Breast epithelium (tissue), 4 donors: Measurements from ENCODE around the gene KIAA1549. TPM values are rescaled to one million over a fixed set of nuclear protein-coding genes. Genes with fewer than 3 reads are reported as not detected.

Experiments
- DNase-seq, 2 donors: peaks; one replicate each; pipeline ENCODE4 v3.0.0-alpha.2; 2019; ENCODE audit warnings: low spot score in 2 of 2
- H3K27ac ChIP-seq, 2 donors: fragments of 200-600 bp; sonication (generic) in 1 of 2; one replicate each; pipeline ENCODE4 v1.5.1; 2016 to 2019; ENCODE audit warnings: mild to moderate bottlenecking in 1 of 2
- H3K27me3 ChIP-seq, 2 donors: fragments of 200-600 bp; sonication (generic) in 1 of 2; one replicate each; pipeline versions ENCODE4 v1.5.1 to v1.6.0; 2017 to 2019; ENCODE audit warnings: control low read depth in 1 of 2, mild to moderate bottlenecking in 1 of 2
- H3K36me3 ChIP-seq: fragments of 200-600 bp; one replicate; pipeline ENCODE4 v1.5.1; 2019
- H3K4me1 ChIP-seq, 2 donors: fragments of 200-600 bp; sonication (generic); one replicate each; pipeline ENCODE4 v1.5.1; 2016 to 2019; ENCODE audit warnings: control low read depth in 1 of 2
- H3K4me3 ChIP-seq, 3 donors: fragments of 200-600 bp; sonication (generic); 1 replicate in 2 of 3; 2 replicates in 1 of 3; pipeline ENCODE4 v1.5.1; 2016 to 2019; ENCODE audit warnings: mild to moderate bottlenecking in 3 of 3, moderate library complexity in 2 of 3
- H3K9me3 ChIP-seq, 2 donors: fragments of 200-600 bp; sonication (generic) in 1 of 2; one replicate each; pipeline ENCODE4 v1.5.1; 2016 to 2019; ENCODE audit warnings: control low read depth in 1 of 2
- CTCF ChIP-seq, 3 donors: fragments of 450-650 bp; IDR thresholded peaks; one replicate each; pipeline ENCODE4 v1.5.1; 2016 to 2017; ENCODE audit warnings: antibody characterized with exemption in 3 of 3, mild to moderate bottlenecking in 3 of 3, moderate library complexity in 3 of 3
- POLR2A ChIP-seq: fragments of 450-650 bp; IDR thresholded peaks from one replicate; pipeline ENCODE4 v1.6.1; 2016; ENCODE audit warnings: antibody characterized with exemption, mild to moderate bottlenecking, moderate library complexity
- POLR2AphosphoS5 ChIP-seq, 3 donors: sonication (generic); formaldehyde crosslinking; IDR thresholded peaks; one replicate each; pipeline ENCODE4 v1.6.1; 2017; ENCODE audit warnings: antibody characterized with exemption in 3 of 3
- intact Hi-C: fragments of 100-400 bp; cut with DNase I; formaldehyde crosslinking; loops from one replicate; pipeline ENCODE4 v1.15.1; 2023; ENCODE audit warnings: low total_unique reads
- total RNA-seq, 3 donors: library from RNA; depleted of rRNA; stranded (reverse); fragments of >200 nt; gene quantifications; one replicate each; pipeline ENCODE4 v1.1.0, GENCODE V29; 2016

Gene KIAA1549
- total RNA-seq, 3 donors from 2014 or later: 1.8 to 3.9 (median 2.8) TPM

- intact Hi-C loops: no loop called here
- no peak overlapping the region for H3K4me3 ChIP-seq
- H3K36me3 ChIP-seq: no peaks in the 10 kb centered on the region
- no peaks in the 10 kb centered on the region for H3K9me3 ChIP-seq
- no peak for TF ChIP-seq CTCF (IDR thresholded peaks at IDR 0.05)
- no peak for TF ChIP-seq POLR2A
- TF ChIP-seq POLR2AphosphoS5 (IDR thresholded peaks at IDR 0.05): no peak
- H3K27ac ChIP-seq: no peak overlapping the region
- no peak for DNase-seq
- H3K4me1 ChIP-seq: no peaks in the 10 kb centered on the region
- H3K27me3 ChIP-seq: no peaks in the 10 kb centered on the region
Measured at GRCh38 chr7:138898802-138899201, 82.4 kb downstream of the KIAA1549 start.

GRCh38 chr7:138898255-138898654 is 82.9 kb downstream of the KIAA1549 start:
- Histone ChIP-seq H3K4me3 (no peak overlapping the region), H3K27me3 (no peaks in the 10 kb centered on the region), H3K4me1 (no peaks in the 10 kb centered on the region), H3K36me3 (no peaks in the 10 kb centered on the region), H3K9me3 (no peaks in the 10 kb centered on the region), H3K27ac (no peak overlapping the region)
- TF ChIP-seq CTCF (IDR thresholded peaks at IDR 0.05) (no peak), POLR2A (no peak), POLR2AphosphoS5 (IDR thresholded peaks at IDR 0.05) (no peak)
- intact Hi-C loops: no loop called here
- DNase-seq: no peak

- H3K4me3 ChIP-seq: no peak overlapping the region
- no peaks in the 10 kb centered on the region for H3K27me3 ChIP-seq
- H3K36me3 ChIP-seq: no peaks in the 10 kb centered on the region
- H3K27ac ChIP-seq: no peak overlapping the region
- intact Hi-C loops: no loop called here
- TF ChIP-seq POLR2AphosphoS5 (IDR thresholded peaks at IDR 0.05): no peak
- TF ChIP-seq POLR2A: no peak
- TF ChIP-seq CTCF (IDR thresholded peaks at IDR 0.05): no peak
- H3K9me3 ChIP-seq: no peaks in the 10 kb centered on the region
- no peak for DNase-seq
- H3K4me1 ChIP-seq: no peaks in the 10 kb centered on the region
Measured at GRCh38 chr7:138895679-138896078, 85.5 kb downstream of the KIAA1549 start.

- no peak overlapping the region for H3K4me3 ChIP-seq
- H3K27me3 ChIP-seq: no peaks in the 10 kb centered on the region
- no peaks in the 10 kb centered on the region for H3K36me3 ChIP-seq
- no peak overlapping the region for H3K27ac ChIP-seq
- TF ChIP-seq POLR2A (no peak), CTCF (IDR thresholded peaks at IDR 0.05) (no peak), POLR2AphosphoS5 (IDR thresholded peaks at IDR 0.05) (no peak)
- intact Hi-C loops: no loop called here
- no peak for DNase-seq
- H3K4me1 ChIP-seq: no peaks in the 10 kb centered on the region
- no peaks in the 10 kb centered on the region for H3K9me3 ChIP-seq
Measured at GRCh38 chr7:138893258-138893657, 87.9 kb downstream of the KIAA1549 start.

- no peak for TF ChIP-seq POLR2A
- Histone ChIP-seq H3K27ac (no peak overlapping the region), H3K27me3 (no peaks in the 10 kb centered on the region), H3K4me1 (no peaks in the 10 kb centered on the region), H3K36me3 (no peaks in the 10 kb centered on the region), H3K4me3 (no peak overlapping the region), H3K9me3 (no peaks in the 10 kb centered on the region)
- intact Hi-C loops: no loop called here
- no peak for DNase-seq
Measured at GRCh38 chr7:138892812-138893211, 88.4 kb downstream of the KIAA1549 start.
